ENCODE results near the gene SYCE1L.

- no peak for TF ChIP-seq POLR2A (IDR thresholded peaks at IDR 0.05)
- TF ChIP-seq POLR2AphosphoS5 (IDR thresholded peaks at IDR 0.05) = no peak
- TF ChIP-seq CTCF (IDR thresholded peaks at IDR 0.05) = no peak
- TF ChIP-seq EP300 (IDR thresholded peaks at IDR 0.05) = no peak
Observed at GRCh38 chr16:77158293-77158692, 40.9 kb upstream of the SYCE1L start.
